Esophagus muscularis mucosa (tissue), 3 donors: ENCODE measurements around the gene EVPL.

Source experiments
- POLR2AphosphoS5 ChIP-seq, 2 donors: sonication (generic); formaldehyde crosslinking; IDR thresholded peaks; one replicate each; pipeline ENCODE4 v1.6.1; 2017; ENCODE audit warnings: antibody characterized with exemption in 2 of 2
- TF ChIP-seq, protein P1 (sequence below), 3 experiments: fragments of 200-600 bp in 2 of 3; fragments of 450-650 bp in 1 of 3; sonication (generic) in 2 of 3; IDR thresholded peaks; one replicate each; pipeline ENCODE4 v1.5.1; 2017 to 2019; ENCODE audit warnings: antibody characterized with exemption in 3 of 3, mild to moderate bottlenecking in 2 of 3, moderate library complexity in 1 of 3

- TF ChIP-seq, protein P1, sequence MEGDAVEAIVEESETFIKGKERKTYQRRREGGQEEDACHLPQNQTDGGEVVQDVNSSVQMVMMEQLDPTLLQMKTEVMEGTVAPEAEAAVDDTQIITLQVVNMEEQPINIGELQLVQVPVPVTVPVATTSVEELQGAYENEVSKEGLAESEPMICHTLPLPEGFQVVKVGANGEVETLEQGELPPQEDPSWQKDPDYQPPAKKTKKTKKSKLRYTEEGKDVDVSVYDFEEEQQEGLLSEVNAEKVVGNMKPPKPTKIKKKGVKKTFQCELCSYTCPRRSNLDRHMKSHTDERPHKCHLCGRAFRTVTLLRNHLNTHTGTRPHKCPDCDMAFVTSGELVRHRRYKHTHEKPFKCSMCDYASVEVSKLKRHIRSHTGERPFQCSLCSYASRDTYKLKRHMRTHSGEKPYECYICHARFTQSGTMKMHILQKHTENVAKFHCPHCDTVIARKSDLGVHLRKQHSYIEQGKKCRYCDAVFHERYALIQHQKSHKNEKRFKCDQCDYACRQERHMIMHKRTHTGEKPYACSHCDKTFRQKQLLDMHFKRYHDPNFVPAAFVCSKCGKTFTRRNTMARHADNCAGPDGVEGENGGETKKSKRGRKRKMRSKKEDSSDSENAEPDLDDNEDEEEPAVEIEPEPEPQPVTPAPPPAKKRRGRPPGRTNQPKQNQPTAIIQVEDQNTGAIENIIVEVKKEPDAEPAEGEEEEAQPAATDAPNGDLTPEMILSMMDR (IDR thresholded peaks at IDR 0.05), result no peak
- TF ChIP-seq POLR2AphosphoS5 (IDR thresholded peaks at IDR 0.05), result no peak
Observed at GRCh38 chr17:76065775-76066174, 38.7 kb upstream of the EVPL start.
